GDM1 (cell line): Measurements from ENCODE around the gene KIF9.
"Not testable (repeated sequence)": the region's sequence is repeated elsewhere in the genome, so short reads cannot be mapped to it uniquely, and the experiment has no call there.

Source experiments
- DNase-seq: peaks from one replicate; lab custom pipeline; 2025; lab: John Stamatoyannopoulos, UW

Gene KIF9

GRCh38 chr3:47181685-47182084 lies 100.9 kb downstream of the KIF9 start:
- DNase-seq = not testable (repeated sequence)

GRCh38 chr3:47180011-47180410 lies 102.6 kb downstream of the KIF9 start:
- DNase-seq = not testable (repeated sequence)
